Hypothalamus (tissue), 51 donors: ENCODE data around the gene DPP3.

Source experiments
- DNase-seq, 51 donors: peaks; one replicate each; lab custom pipeline; 2025; lab: John Stamatoyannopoulos, UW

DPP3 gene

GRCh38 chr11:66477263-66478201 is 2.7 kb upstream of the DPP3 start:
- DNase-seq = peak in 1 of 51 donors; percentile 4

DNA sequence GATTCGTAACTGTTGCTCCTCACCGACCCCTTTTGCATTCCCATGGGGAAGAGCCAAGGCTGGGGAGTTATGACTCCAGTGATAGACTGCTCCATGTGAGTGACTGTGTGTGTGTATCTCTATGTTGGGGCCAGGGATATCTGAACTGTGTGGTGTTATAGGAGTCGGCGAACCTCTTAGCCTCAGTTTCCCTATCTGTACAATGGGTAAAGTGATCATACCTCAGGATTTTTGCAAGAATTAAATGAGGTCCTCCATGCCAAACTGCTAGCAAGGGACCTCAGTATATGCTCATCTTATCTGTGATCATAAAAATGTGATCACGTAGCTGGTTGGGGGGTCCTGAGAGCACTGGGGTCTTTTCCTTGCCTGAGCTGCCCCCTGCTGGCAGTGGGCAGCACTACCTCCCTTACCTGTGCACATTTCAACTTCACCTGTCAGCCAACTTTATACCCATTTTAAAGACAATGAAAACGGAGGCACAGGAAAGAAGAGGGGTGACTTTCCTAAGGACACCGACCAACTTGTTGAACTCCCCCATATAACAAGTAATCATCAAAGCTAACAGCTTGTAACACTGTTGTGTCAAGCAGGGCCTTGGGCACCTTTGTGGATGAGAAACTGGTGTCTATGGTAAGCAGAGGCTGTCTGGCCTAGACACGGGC is 1.4 kb upstream of the DPP3 start:
- DNase-seq = no peak

DNA sequence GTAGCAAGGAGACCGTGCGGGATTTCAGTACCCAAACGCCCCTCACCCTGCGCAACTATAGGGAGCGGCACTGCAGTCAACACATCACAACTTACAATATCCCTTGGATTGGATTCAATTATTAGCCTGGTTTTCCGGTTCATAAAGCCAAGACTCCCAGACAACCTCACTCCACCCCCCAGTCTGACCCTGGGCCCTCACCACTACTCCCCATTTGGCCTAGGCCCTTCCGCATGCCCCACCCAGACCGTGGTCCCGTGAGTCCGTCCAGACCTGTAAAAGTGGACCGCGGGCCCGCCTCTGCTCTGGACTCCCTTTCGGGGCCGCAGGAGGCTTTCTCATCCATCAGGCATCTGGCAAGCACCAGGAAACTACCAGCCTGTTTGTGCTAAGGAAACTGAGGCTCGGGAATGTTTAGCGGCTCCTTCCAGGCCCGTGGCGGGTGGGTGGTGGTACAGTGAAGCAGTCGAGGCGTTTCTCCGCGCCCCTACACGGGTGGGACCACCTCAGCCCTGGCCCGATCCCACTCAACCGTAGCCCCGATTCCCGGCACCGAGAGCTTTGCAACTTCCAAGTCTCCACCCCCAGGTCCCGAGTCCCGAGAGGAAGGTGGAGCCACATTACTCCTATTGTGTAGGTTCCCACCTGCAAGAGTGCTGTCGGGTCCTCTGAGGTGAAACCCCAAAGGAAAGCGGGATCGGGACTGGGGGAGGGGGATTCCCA is 679 bp upstream of the DPP3 start:
- DNase-seq = peak in 14 of 51 donors; percentile 29 to 95 (median 50)

GRCh38 chr11:66484806-66485380 is 4.7 kb downstream of the DPP3 start:
- DNase-seq = no peak

- DNase-seq = no peak
Observed at GRCh38 chr11:66488957-66489356, 8.7 kb downstream of the DPP3 start.

DNA sequence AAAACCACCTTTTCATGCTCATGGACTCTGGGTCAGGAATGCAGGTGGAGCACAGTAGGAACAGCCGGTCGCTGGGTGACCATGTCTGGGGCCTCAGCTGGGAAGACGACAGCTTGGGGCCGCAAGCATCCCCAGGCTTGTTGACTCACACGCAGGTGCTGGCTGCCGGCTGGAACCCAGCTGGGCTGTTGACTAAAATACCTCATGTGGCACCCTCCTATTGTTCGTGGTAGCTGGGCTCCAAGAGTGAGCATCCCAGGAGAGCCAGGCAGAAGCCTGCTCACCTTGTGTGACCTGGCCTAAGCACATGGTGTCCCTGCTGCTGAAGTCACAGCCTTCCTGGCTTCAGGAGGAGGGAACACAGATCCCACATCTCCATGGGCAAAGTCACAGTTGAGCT is 9.4 kb downstream of the DPP3 start:
- DNase-seq = no peak

- DNase-seq = no peak
Observed at GRCh38 chr11:66491315-66491935, 11.2 kb downstream of the DPP3 start.

- DNase-seq = no peak
Observed at GRCh38 chr11:66492161-66492865, 12.1 kb downstream of the DPP3 start.

GRCh38 chr11:66493130-66493529 is 12.9 kb downstream of the DPP3 start:
- no peak for DNase-seq

DNA sequence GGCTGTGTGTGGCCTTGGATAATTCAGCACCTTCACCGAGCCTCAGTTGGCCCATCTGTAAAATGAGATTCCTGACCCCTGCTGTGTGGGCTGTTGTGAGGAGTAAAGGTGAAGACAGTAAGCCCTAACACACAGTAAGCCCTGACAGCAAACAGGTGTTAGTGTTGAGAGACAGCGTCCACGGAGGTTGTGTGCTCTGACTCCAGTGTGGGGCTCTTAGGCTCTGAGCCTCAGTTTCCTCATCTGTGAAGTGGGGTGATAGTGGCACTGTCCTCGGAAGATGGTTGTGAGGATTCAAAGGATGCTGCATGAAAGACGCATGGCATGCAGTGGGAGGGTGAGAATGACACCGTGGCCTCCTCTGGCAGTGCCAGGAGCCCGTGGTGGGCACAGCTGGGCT is 14.2 kb downstream of the DPP3 start:
- DNase-seq = no peak

DNA sequence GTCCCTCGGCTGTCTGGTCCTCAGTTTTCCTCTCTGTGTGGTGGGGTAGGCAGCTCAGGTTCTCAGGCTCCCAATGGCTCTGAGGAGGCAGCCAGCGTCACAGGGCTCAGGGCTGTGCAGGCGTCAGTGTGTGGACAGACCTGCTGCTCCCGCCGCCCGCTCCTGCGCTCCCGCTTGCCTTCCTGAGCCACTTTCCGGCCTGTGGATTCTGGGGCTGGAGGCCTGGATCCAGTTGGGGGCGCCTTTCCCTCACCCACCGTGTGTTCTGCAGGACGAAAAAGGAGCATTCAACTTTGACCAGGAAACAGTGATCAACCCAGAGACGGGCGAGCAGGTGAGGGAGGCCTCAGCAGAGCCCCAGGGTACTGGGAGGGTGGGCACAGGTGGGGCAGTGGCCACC is 14.7 kb downstream of the DPP3 start:
- DNase-seq = no peak

GRCh38 chr11:66495401-66495854 is 15.2 kb downstream of the DPP3 start:
- no peak for DNase-seq

- DNase-seq = no peak
Observed at GRCh38 chr11:66497206-66497605, 17.0 kb downstream of the DPP3 start.

GRCh38 chr11:66498506-66498905 is 18.3 kb downstream of the DPP3 start:
- no peak for DNase-seq

GRCh38 chr11:66505276-66505816 is 25.1 kb downstream of the DPP3 start:
- no peak for DNase-seq

DNA sequence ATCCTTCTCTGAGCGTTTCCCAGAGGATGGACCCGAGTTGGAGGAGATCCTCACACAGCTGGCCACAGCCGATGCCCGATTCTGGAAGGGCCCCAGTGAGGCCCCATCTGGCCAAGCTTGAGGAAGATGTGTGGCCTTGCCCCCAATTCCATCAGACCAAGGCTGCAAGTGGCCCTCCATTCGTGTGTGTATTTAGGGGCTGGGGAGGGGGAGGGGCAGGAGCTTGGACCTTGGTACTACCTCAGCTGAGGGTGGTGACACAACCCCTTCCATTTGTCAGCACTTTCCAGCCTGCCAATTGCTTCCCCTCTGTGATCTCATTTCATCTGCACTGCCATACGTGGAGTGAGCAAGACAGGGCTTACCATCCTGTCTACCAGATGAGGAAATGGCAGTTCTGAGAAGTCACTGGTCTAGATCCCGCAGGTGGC is 28.9 kb downstream of the DPP3 start:
- no peak for DNase-seq

DNA sequence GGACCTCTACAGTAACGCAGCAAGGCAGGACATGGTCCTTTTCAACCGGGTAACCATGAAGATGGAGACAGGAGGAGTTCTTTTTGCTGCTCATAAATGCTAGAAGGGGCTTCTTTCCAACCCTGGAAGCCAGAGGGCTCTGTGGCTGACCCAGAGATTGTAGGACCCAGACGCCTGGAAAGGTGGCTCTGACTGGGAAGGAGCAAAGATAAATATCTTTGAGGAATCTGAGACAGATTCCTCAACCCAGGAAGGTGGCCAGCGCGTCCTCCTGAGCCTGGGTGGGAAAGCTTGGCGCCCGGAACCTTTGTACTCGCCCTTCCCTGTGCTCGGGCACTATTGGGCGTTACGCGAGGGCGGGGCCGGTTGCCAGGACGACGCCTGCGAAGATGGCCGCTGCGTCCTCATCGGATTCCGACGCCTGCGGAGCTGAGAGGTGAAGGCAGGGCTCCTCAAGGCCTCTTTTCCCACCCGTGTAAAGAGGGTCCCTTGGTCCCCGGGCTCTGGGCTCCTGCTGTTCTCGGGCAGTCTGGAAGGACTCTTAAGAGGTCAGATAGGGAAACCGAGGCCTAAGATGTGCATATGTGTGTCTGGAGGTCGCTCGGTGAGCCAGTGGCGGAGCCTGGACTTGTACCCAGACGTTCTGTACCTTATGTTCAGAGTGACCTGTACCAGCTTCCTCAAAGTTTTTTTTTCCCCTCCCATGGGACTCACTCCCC is 30.2 kb downstream of the DPP3 start, which contains the start of gene BBS1:
Gene BBS1 (plus strand): TSS at position 365 of the 719 bp plus-strand sequence. CDS start 25 bp downstream, at position 390.
- peak; percentile 20 to 89 (median 72) for DNase-seq

- DNase-seq = peak in 1 of 51 donors; percentile 20
Observed at GRCh38 chr11:66510990-66511339, 30.7 kb downstream of the DPP3 start.

DNA sequence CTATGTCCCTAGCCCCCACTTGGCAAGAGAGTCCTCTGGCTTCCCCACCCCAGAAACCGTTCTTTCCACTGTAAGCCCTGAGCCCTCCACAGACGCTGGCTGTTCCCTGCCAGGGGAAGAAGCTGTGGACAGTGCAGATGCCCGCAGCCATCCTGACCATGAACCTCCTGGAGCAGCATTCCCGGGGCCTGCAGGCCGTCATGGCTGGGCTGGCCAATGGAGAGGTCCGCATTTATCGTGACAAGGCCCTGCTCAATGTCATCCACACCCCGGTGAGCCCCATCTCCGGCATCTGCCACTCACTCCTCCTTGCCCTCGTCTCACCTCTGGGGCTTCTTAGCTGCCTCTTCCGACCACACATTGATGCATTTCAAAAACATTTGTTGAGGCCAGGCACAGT is 43.4 kb downstream of the DPP3 start:
- DNase-seq = no peak
